Measurements from ENCODE around the gene SENP6.
"Not testable (repeated sequence)": the region's sequence is repeated elsewhere in the genome, so short reads cannot be mapped to it uniquely, and the experiment has no call there.

Gene SENP6

GRCh38 chr6:75601304-75602245 is at the start of gene SENP6:
SENP6 (plus strand) TSS chr6:75601880; CDS start chr6:75602525, 645 bp downstream.
- DNase-seq (ENCODE audit: low read depth) = no peak

- DNase-seq (ENCODE audit: low read depth) = no peak
Measured at GRCh38 chr6:75556240-75556639, 45.4 kb upstream of the SENP6 start.

- DNase-seq (ENCODE audit: low read depth) = no peak
Measured at GRCh38 chr6:75557068-75557467, 44.6 kb upstream of the SENP6 start.

GRCh38 chr6:75563032-75563431 is 38.6 kb upstream of the SENP6 start:
- DNase-seq (ENCODE audit: low read depth) = no peak

- DNase-seq (ENCODE audit: low read depth) = no peak
Measured at GRCh38 chr6:75566137-75566767, 35.4 kb upstream of the SENP6 start.

GRCh38 chr6:75568100-75568499 is 33.6 kb upstream of the SENP6 start:
- no peak for DNase-seq (ENCODE audit: low read depth)

- DNase-seq (ENCODE audit: low read depth) = no peak
Measured at GRCh38 chr6:75568965-75569364, 32.7 kb upstream of the SENP6 start.

GRCh38 chr6:75570671-75571070 is 31.0 kb upstream of the SENP6 start:
- DNase-seq (ENCODE audit: low read depth) = peak; percentile 18

GRCh38 chr6:75572072-75572471 is 29.6 kb upstream of the SENP6 start:
- DNase-seq (ENCODE audit: low read depth) = no peak

GRCh38 chr6:75579951-75580350 is 21.7 kb upstream of the SENP6 start:
- DNase-seq (ENCODE audit: low read depth) = no peak

- DNase-seq (ENCODE audit: low read depth) = no peak
Measured at GRCh38 chr6:75581231-75581630, 20.4 kb upstream of the SENP6 start.

- DNase-seq (ENCODE audit: low read depth) = not testable (repeated sequence)
Measured at GRCh38 chr6:75584552-75584951, 17.1 kb upstream of the SENP6 start.

- DNase-seq (ENCODE audit: low read depth) = no peak
Measured at GRCh38 chr6:75588948-75589347, 12.7 kb upstream of the SENP6 start.

GRCh38 chr6:75590370-75590769 is 11.3 kb upstream of the SENP6 start:
- no peak for DNase-seq (ENCODE audit: low read depth)

GRCh38 chr6:75596380-75596779 is 5.3 kb upstream of the SENP6 start:
- not testable (repeated sequence) for DNase-seq (ENCODE audit: low read depth)

GRCh38 chr6:75600768-75601167 is 912 bp upstream of the SENP6 start:
- no peak for DNase-seq (ENCODE audit: low read depth)

- DNase-seq (ENCODE audit: low read depth) = no peak
Measured at GRCh38 chr6:75602246-75603105, 796 bp downstream of the SENP6 start.

GRCh38 chr6:75603106-75603420 is 1.4 kb downstream of the SENP6 start:
- no peak for DNase-seq (ENCODE audit: low read depth)

GRCh38 chr6:75604294-75604693 is 2.6 kb downstream of the SENP6 start:
- no peak for DNase-seq (ENCODE audit: low read depth)

- no peak for DNase-seq (ENCODE audit: low read depth)
Measured at GRCh38 chr6:75605635-75606034, 4.0 kb downstream of the SENP6 start.

GRCh38 chr6:75608304-75608703 is 6.6 kb downstream of the SENP6 start:
- DNase-seq (ENCODE audit: low read depth) = no peak

GRCh38 chr6:75608956-75609533 is 7.4 kb downstream of the SENP6 start:
- DNase-seq (ENCODE audit: low read depth) = no peak
